HEK293 (cell line): ENCODE data around the gene EFNA2.

Source experiments
- CTCF ChIA-PET: fragments of 350-600 bp; formaldehyde crosslinking; extraction: SDS; loops from one replicate; lab custom pipeline; 2021; ENCODE audit warnings: antibody characterized with exemption; lab: Yijun Ruan, JAX
- POLR2A ChIA-PET: fragments of 300-600 bp; formaldehyde crosslinking; extraction: SDS; loops from one replicate; lab custom pipeline; 2020; ENCODE audit warnings: antibody characterized with exemption, inconsistent platforms; lab: Yijun Ruan, JAX
- H3K27ac ChIP-seq: fragments of 200-500 bp; sonication (Bioruptor generic); 2 replicates; pipeline ENCODE4 v1.5.1; 2014; ENCODE audit warnings: low read depth, low read length, control low read depth, inconsistent platforms; ENCODE audit errors: extremely low read depth
- H3K36me3 ChIP-seq, 2 experiments: fragments of 200-500 bp in 1 of 2; sonication (Bioruptor generic) in 1 of 2; 1 replicate in 1 of 2; 2 replicates in 1 of 2; pipeline ENCODE4 v1.5.1; 2014 to 2017; ENCODE audit warnings: inconsistent platforms in 2 of 2, low read length in 2 of 2; ENCODE audit not compliant: control insufficient read depth in 2 of 2, insufficient read depth in 1 of 2
- H3K4me1 ChIP-seq: fragments of 200-500 bp; sonication (Bioruptor generic); 2 replicates; pipeline ENCODE4 v1.5.1; 2014; ENCODE audit warnings: mild to moderate bottlenecking, low read length, inconsistent platforms; ENCODE audit not compliant: control insufficient read depth, insufficient read depth
- H3K4me3 ChIP-seq: 2 replicates; pipeline ENCODE4 v1.5.1; 2011; ENCODE audit warnings: low read depth, mild to moderate bottlenecking, control low read depth, low read length, moderate library complexity
- H3K9me3 ChIP-seq: fragments of 200-500 bp; sonication (Bioruptor generic); 2 replicates; pipeline ENCODE4 v1.5.1; 2014; ENCODE audit warnings: low read depth, low read length, inconsistent platforms; ENCODE audit not compliant: control insufficient read depth, insufficient read depth
- BCL6B ChIP-seq: fragments of 450-650 bp; formaldehyde crosslinking; IDR thresholded peaks from 2 replicates; pipeline ENCODE4 v1.5.1; 2017; ENCODE audit warnings: missing biosample characterization, missing genetic modification characterization
- IKZF3 ChIP-seq: fragments of 450-650 bp; IDR thresholded peaks from 2 replicates; pipeline ENCODE4 v1.5.0; 2018; ENCODE audit warnings: missing biosample characterization, mild to moderate bottlenecking, missing genetic modification characterization, moderate library complexity
- PRDM6 ChIP-seq: fragments of 450-650 bp; formaldehyde crosslinking; IDR thresholded peaks from 2 replicates; pipeline ENCODE4 v1.5.1; 2017; ENCODE audit warnings: missing biosample characterization, missing genetic modification characterization
- SP2 ChIP-seq: fragments of 450-650 bp; formaldehyde crosslinking; IDR thresholded peaks from 2 replicates; pipeline ENCODE4 v1.5.1; 2016; ENCODE audit warnings: missing biosample characterization, missing genetic modification characterization
- WT1 ChIP-seq: fragments of 450-650 bp; formaldehyde crosslinking; IDR thresholded peaks from 2 replicates; pipeline ENCODE4 v1.5.1; 2016; ENCODE audit warnings: missing biosample characterization, missing genetic modification characterization
- ZBTB1 ChIP-seq: fragments of 450-650 bp; formaldehyde crosslinking; IDR thresholded peaks from 2 replicates; pipeline ENCODE4 v1.5.1; 2016; ENCODE audit warnings: missing biosample characterization, missing genetic modification characterization
- ZBTB11 ChIP-seq: fragments of 450-650 bp; formaldehyde crosslinking; conservative IDR thresholded peaks from 2 replicates; pipeline ENCODE4 v1.5.1; 2016; ENCODE audit warnings: low read depth, missing biosample characterization, missing genetic modification characterization
- ZBTB44 ChIP-seq: fragments of 450-650 bp; IDR thresholded peaks from 2 replicates; pipeline ENCODE4 v1.5.1; 2018; ENCODE audit warnings: missing biosample characterization, mild to moderate bottlenecking, missing genetic modification characterization
- ZFP41 ChIP-seq: fragments of 450-650 bp; formaldehyde crosslinking; IDR thresholded peaks from 2 replicates; pipeline ENCODE4 v1.5.1; 2016; ENCODE audit warnings: missing biosample characterization, missing genetic modification characterization, borderline replicate concordance
- ZNF133 ChIP-seq: fragments of 450-650 bp; formaldehyde crosslinking; IDR thresholded peaks from 2 replicates; pipeline ENCODE4 v1.5.1; 2016; ENCODE audit warnings: missing biosample characterization, missing genetic modification characterization
- ZNF302 ChIP-seq: fragments of 450-650 bp; formaldehyde crosslinking; IDR thresholded peaks from 2 replicates; pipeline ENCODE4 v1.5.1; 2016; ENCODE audit warnings: missing biosample characterization, missing genetic modification characterization, low read depth
- ZNF791 ChIP-seq: fragments of 450-650 bp; formaldehyde crosslinking; IDR thresholded peaks from 2 replicates; pipeline ENCODE4 v1.5.1; 2016; ENCODE audit warnings: missing biosample characterization, missing genetic modification characterization
- ZNF830 ChIP-seq: fragments of 450-650 bp; IDR thresholded peaks from 2 replicates; pipeline ENCODE4 v1.5.0; 2018; ENCODE audit warnings: missing biosample characterization, missing genetic modification characterization, low read depth, mild to moderate bottlenecking, moderate library complexity
- ZSCAN16 ChIP-seq: fragments of 450-650 bp; formaldehyde crosslinking; IDR thresholded peaks from 2 replicates; pipeline ENCODE4 v1.5.1; 2016; ENCODE audit warnings: missing biosample characterization, missing genetic modification characterization
- ZSCAN30 ChIP-seq: fragments of 450-650 bp; IDR thresholded peaks from 2 replicates; pipeline ENCODE4 v1.5.1; 2018; ENCODE audit warnings: missing biosample characterization, mild to moderate bottlenecking, missing genetic modification characterization, moderate library complexity
- TF ChIP-seq, protein P1 (sequence below): fragments of 450-650 bp; formaldehyde crosslinking; IDR thresholded peaks from 2 replicates; pipeline ENCODE4 v1.5.1; 2016; ENCODE audit warnings: missing biosample characterization, missing genetic modification characterization
- TF ChIP-seq, protein P2 (sequence below): fragments of 450-650 bp; formaldehyde crosslinking; IDR thresholded peaks from 2 replicates; pipeline ENCODE4 v1.5.1; 2016; ENCODE audit warnings: missing biosample characterization, missing genetic modification characterization

EFNA2 gene

DNA sequence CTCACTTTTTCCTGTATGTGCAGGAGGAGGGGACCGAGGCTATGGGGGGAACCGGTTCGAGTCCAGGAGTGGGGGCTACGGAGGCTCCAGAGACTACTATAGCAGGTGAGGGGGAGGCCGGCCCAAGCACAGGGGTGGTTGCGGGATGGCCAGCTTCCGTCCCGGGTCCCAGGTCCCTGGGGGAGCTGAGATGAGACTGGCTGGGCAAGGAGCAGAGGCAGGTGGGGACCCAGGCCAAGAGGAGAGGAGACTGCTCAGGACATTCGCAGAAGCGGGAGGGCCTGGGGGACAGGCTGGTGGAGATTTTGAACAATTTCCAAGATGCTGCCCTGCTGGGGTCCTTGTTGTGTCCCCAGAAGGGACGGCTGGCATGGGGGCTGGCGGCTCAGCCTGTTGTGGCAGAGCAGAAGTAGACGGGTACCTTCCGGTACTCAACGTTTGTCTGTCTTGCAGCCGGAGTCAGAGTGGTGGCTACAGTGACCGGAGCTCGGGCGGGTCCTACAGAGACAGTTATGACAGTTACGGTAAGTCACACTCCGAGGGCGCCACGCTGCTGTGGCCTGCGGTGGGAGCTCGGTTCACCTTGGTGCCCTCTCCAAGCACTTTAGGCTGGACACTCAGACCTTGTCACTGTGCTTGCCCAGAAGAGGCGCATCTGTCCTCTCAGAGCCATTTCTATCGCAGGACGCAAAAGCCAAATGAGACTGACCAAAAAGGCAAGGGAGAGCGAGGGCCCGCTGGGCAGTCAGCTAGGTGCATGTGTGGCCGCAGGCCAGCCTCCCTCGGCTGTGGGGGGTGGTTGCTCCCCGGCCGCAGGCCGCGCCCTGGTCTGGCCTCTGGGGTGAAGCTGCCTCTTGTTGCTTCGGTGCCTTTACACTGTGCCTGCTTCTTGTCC lies 13.9 kb upstream of the EFNA2 start (continued):
- TF ChIP-seq, protein P1, sequence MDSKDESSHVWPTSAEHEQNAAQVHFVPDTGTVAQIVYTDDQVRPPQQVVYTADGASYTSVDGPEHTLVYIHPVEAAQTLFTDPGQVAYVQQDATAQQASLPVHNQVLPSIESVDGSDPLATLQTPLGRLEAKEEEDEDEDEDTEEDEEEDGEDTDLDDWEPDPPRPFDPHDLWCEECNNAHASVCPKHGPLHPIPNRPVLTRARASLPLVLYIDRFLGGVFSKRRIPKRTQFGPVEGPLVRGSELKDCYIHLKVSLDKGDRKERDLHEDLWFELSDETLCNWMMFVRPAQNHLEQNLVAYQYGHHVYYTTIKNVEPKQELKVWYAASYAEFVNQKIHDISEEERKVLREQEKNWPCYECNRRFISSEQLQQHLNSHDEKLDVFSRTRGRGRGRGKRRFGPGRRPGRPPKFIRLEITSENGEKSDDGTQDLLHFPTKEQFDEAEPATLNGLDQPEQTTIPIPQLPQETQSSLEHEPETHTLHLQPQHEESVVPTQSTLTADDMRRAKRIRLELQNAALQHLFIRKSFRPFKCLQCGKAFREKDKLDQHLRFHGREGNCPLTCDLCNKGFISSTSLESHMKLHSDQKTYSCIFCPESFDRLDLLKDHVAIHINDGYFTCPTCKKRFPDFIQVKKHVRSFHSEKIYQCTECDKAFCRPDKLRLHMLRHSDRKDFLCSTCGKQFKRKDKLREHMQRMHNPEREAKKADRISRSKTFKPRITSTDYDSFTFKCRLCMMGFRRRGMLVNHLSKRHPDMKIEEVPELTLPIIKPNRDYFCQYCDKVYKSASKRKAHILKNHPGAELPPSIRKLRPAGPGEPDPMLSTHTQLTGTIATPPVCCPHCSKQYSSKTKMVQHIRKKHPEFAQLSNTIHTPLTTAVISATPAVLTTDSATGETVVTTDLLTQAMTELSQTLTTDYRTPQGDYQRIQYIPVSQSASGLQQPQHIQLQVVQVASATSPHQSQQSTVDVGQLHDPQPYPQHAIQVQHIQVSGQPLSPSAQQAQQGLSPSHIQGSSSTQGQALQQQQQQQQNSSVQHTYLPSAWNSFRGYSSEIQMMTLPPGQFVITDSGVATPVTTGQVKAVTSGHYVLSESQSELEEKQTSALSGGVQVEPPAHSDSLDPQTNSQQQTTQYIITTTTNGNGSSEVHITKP (tag by site-specific recombination), result no peak
- TF ChIP-seq, protein P2, sequence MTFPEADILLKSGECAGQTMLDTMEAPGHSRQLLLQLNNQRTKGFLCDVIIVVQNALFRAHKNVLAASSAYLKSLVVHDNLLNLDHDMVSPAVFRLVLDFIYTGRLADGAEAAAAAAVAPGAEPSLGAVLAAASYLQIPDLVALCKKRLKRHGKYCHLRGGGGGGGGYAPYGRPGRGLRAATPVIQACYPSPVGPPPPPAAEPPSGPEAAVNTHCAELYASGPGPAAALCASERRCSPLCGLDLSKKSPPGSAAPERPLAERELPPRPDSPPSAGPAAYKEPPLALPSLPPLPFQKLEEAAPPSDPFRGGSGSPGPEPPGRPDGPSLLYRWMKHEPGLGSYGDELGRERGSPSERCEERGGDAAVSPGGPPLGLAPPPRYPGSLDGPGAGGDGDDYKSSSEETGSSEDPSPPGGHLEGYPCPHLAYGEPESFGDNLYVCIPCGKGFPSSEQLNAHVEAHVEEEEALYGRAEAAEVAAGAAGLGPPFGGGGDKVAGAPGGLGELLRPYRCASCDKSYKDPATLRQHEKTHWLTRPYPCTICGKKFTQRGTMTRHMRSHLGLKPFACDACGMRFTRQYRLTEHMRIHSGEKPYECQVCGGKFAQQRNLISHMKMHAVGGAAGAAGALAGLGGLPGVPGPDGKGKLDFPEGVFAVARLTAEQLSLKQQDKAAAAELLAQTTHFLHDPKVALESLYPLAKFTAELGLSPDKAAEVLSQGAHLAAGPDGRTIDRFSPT (tag by site-specific recombination), result no peak
- TF ChIP-seq WT1 (tag by site-specific recombination), result peak; percentile 18; the same call in 1 of the 2 replicates
- no peak for TF ChIP-seq ZNF302

GRCh38 chr19:1272423-1273262 lies 13.0 kb upstream of the EFNA2 start:
- Histone ChIP-seq H3K36me3 (peaks cover 4 to 65% of the 10 kb centered on the region in 2 experiments; a peak in 2 of 3 replicates), H3K4me3 (no peak overlapping the region), H3K9me3 (no peaks in the 10 kb centered on the region), H3K27ac (peak overlapping the region; percentile 99), H3K4me1 (peaks cover 19% of the 10 kb centered on the region)
- ChIA-PET CTCF (interaction anchor here (1.1 to 2.8 kb wide), 2 partner anchors 28 to 55 kb away, joined by 3 to 23 read pairs; no protein-coding TSS in a partner anchor), POLR2A (interaction anchor here (0.6 to 3.4 kb wide), 9 partner anchors 7 to 172 kb away, joined by 3 to 28 read pairs (median 6); no protein-coding TSS in a partner anchor)
- TF ChIP-seq IKZF3 (tag by site-specific recombination) (no peak), ZSCAN30 (no peak), ZNF302 (no peak), ZFP41 (no peak), ZNF791 (tag by site-specific recombination) (no peak), ZNF830 (no peak), ZNF133 (tag by site-specific recombination) (no peak), PRDM6 (tag by site-specific recombination) (no peak), ZBTB11 (no peak), ZBTB44 (tag by site-specific recombination) (peak; percentile 45; the same call in 1 of the 2 replicates), ZSCAN16 (no peak), SP2 (no peak), BCL6B (no peak), ZBTB1 (tag by site-specific recombination) (no peak)
